ENCODE measurements around the gene ZNF611. TPM values are rescaled to one million over a fixed set of nuclear protein-coding genes. Genes with fewer than 3 reads are reported as not detected.
"Not testable (repeated sequence)": the region's sequence is repeated elsewhere in the genome, so short reads cannot be mapped to it uniquely, and the experiment has no call there.

ZNF611 gene
- polyA plus RNA-seq, 10 donors, result 4.9 to 10.3 (median 7.2) TPM

DNA sequence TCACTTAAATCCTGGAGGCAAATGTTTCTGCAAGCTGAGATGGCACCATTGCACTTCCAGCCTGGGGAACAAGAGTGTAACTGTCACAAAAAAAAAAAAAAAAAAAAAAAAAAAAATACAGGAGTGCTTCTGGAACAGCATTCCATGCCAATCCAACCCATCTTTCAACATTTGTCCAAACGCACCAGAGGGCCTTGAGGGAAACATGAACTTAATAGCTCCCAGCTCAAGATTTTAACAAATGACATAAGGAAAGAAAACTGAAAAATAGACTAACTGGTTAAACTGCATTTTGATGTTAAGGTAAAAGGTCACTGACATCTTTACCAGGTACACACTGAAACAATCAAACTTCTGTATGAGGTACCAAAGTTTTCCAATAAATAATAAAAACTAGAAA is 49.0 kb downstream of the ZNF611 start:
- DNase-seq, result no peak

DNA sequence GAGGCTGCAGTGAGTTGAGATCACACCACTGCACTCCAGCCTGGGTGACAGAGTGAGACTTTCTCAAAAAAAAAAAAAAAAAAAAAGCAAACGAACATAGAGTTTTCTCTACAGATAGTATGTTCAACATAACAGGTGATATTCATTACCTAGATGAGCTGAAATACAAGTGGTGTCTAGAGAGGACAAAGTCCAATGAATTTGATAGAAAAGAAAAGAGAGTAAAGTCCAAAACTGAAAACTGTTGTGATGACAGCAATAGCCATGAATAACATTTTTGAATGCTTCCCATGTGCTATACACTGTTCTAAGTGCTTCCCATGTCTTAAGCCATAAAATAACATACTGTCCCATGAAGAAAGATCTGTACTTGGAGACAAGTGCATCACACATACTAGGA is 53.6 kb downstream of the ZNF611 start:
- DNase-seq, result not testable (repeated sequence)

DNA sequence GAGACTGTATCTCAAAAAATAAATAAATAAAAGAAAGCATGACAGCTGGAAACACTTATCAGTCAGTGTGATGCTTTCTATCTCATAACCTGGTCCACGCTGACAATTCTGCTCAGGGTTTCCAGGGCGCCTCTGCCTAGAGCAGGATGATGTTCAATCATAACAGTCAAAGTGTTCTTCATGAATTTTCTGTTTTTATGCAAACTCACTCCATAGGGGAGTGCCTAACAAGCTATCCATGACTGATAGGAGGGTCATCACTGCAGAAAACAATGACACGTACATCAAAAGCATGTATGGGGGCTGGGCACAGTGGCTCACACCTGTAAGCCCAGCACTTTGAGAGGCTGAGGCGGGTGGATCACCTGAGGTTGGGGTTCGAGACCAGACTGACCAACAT is 55.2 kb downstream of the ZNF611 start:
- DNase-seq, result no peak

DNA sequence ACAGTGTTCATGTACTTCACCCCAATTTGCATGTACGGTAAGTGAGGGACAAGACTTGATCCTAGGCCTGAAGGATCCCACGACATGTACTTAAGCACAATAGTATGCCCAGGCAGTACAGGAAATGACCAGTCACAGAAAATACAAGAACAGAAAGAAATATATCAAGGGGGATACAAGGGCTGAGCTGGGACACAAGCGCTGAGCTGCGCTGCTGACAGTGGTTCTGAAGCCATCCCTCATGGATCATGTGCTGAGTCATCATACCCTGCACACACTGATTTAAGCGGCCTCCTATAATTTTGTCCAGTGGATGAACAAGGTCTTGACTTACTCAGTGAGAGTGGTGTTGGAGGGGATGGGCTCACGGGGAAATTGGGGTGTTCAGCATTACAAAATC is 59.6 kb downstream of the ZNF611 start:
- not testable (repeated sequence) for DNase-seq

DNA sequence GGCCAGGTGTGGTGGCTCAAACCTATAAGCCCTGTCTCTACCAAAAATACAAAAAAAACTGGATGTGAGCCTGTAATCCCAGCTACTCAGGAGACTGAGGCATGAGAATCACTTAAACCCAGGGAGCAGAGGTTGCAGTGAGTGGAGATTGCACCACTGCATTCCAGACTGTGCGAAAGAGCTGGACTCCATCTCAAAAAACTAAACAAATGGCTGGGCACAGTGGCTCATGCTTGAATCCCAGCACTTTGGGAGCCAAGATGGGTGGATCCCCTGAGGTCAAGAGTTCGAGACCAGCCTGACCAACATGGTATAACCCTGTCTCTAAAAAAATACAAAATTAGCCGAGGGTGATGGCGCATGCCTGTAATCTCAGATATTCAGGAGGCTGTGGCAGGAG is 61.8 kb downstream of the ZNF611 start:
- no peak for DNase-seq

DNA sequence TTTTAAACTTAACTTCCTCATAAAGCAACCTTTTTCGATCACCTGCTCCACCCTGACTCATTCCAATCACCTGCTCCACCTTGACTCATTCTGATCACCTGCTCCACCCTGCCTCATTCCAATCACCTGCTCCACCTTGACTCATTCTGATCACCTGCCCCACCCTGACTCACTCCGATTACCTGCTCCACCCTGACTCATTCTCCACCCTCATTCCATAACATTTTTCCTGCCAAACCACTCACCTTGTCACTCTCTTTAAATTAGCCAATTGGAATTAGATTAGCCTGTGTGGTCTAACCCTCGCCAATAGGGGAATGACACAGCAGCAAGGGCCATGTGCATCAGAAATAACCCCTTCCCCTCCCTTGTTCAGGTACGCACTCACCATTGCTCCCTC is 64.8 kb downstream of the ZNF611 start:
- DNase-seq, result no peak

DNA sequence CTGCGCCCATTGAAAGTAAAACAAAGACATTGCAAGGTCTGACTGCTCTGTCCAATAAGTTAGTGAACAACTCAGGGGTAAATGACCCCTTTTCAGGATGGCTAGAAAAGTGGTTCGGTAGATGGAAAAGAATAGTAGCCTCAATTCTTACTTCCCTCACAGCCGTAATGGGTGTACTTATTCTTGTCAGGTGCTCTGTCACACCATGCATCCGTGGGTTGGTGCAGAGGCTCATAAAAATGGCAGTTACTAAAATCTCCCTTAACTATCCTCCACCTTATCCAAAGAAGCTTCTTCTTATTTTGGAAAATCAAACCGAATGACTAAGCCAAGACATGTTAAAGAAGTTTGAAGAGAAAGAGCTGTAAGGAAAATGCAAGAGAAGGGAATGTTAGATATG is 65.3 kb downstream of the ZNF611 start:
- DNase-seq, result no peak

DNA sequence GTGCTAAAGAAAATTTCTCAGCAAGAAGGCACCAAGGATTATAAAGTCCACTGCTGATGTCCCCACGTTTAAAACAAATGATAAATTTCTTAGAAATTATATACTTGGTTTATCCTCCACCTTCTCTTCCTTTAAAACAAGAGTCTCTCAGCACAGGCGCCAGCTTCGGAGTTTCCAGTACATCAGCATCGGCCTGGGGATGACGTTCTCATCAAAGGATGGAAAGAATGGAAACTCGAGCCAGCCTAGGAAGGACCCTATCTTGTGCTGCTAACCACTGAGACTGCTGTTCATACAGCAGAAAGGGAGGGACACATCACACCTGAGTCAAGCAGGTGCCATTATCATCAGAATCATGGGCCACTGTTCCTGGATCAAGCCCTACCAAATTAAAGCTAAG is 66.9 kb downstream of the ZNF611 start:
- no peak for DNase-seq

DNA sequence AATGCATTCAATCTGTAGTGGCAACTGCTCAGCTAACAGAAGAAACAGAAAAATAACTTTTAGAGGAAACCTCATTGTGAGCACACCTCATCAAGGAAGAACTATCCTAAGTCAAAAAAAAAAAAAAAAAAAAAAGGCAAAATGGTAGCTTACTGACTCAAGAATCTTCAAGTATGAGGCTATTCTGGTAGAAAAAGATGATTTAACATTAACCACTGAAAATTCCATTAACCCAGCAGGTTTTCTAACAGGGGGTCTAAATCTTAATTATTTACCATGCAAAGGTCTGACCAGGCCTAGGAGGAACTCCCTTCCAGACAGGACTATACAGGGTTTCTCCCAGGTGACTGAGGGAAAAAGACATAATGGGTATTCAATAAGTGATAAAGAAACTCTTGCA is 68.3 kb downstream of the ZNF611 start:
- no peak for DNase-seq

DNA sequence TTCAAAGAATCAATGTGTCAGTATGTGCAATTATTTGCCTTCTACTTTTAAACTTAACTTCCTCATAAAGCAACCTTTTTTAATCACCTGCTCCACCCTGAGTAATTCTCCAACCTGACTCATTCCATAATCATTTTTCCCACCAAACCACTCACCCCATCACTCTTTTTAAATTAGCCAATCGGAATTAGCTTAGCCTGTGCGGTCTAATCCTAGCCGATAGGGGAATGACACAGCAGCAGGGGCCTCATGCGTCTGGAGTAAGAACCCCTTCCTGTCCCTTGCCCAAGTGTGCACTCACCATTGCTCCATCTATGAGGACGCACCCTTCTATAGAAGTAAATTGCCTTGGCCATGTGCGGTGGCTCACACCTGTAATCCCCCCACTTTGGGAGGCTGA is 69.3 kb downstream of the ZNF611 start:
- no peak for DNase-seq

DNA sequence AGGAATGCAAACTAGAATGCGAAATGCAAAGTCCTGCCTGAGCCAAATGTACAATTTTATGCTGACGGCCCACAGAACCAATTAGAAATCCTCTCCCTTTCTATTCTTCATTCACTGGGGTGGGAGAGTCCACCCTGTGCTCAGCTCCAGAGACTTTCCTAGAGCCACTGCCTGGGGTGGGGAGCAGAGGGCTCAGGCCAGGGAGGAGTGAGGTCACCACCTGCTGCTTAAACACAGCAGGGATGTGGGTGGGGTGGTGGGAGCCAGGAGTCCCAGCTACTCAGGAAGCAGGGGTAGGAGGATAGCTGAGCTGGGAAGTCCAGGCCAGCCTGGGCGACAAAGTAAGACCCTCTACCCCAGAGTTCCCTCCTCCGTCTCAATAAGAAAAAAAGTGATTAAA is 69.8 kb downstream of the ZNF611 start:
- no peak for DNase-seq

DNA sequence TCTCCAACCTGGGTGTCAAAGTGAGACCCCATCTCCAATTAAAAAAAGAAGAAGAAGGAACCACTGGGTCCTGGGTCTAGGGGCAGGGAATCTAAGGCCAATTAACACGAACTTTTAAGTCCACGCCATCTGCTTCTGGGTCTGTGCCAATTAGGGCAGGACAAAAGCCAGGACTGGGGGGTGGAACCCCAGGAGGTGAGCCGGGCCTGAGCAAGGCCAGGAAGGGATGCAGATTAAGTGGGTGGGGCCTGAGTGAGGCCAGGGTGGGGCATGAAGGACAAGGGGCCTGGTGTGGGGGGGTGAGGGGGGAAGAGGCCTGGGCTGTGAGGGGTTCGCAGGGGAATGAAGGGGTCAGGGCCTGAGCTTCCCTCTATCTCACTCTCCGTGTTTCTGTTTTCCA is 70.4 kb downstream of the ZNF611 start:
- no peak for DNase-seq

DNA sequence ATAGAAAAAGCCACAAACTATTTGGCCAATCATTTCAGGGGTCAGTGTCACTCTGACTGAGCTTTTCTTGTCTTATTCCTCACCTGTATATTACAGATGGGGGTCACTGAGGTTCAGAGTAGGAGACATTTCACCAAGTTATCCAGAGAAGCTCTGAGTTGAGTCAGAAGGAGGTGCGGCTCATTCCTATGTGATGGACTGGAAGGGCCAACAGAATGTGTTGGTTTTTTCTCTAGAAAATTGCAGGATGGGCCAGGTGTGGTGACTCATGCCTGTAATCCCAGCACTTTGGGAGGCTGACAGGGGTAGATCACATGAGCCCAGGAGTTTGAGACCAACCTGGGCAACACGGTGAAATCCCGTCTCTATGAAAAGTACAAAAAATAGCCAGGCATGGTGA is 72.2 kb downstream of the ZNF611 start:
- no peak for DNase-seq

DNA sequence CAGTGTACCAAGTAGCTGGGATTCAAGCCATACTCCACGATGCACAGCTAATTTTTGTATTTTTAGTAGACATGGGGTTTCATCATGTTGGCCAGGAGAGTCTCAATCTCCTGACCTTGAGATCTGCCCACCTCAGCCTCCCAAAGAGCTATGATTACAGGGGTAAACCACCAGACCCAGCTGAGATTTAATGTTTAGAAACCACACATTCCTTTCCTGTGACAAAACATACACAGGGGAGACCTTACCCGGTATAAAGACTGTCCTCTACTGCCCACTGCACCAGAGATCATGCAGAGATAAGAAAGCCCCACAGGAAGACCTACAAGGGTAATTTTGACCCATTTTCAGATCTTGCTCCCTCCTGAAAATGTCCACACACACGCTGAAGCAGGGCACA is 73.9 kb downstream of the ZNF611 start:
- DNase-seq, result no peak

DNA sequence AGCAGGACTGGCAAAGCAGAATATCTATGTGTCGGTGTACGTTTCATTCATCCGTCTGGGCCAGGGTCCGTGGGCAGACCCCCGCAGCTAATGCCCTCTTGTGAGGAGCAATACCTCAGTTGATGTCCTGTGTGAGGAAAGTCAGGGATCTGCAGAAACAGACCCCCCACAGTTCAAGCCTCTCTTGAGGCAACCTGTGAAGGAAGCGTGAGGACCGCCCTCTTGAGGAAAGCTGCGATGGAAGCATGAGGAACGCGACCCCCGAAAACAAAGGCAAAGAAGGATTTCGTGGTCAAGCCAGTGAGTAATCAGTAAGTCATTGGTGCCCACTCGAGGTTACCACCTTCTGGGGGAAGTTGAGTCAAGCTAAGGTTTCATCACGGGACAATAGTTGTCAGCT is 75.8 kb downstream of the ZNF611 start:
- DNase-seq, result no peak

DNA sequence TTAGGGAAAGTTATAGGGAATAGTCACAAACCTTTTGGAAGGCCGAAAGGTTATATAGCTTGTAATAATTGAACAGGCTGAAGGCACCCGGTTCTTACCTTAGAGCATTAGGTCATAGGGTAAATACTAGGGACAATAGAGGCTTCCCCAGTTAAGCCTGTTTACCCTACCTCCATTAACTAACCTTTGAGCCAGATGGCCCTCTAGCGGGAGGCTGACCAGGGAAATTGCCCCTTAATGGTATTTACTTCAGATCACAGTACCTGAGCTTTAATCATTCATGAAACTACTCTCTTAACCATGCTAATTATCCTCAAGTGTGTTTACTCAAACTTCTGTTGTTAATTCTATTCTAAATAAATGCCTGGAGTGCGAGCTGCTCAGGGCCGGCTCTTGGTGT is 76.2 kb downstream of the ZNF611 start:
- DNase-seq, result no peak

DNA sequence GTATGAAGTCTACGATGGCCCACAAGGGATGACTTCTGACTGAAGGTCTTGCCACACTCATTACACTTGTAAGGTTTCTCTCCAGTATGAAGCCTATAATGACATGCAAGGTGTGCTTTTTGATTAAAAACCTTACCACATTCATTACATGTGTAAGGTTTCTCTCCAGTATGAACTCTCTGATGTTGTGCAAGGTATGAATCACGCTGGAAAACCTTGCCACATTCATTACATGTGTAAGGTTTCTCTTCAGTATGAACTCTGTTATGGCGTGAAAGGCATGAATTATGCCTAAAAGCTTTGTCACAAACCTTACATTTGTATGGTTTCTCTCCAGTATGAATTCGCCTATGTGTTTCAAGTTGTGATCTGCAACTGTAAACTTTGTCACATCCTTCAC is 81.7 kb downstream of the ZNF611 start:
- DNase-seq, result no peak

Other genes starting within 250 kb of the ZNF611 start
- gene ZNF808, start 207.4 kb downstream of the ZNF611 start, polyA plus RNA-seq (ENCODE audit: insufficient read length in 10 of 10), result 10 to 100 TPM in 3 of 10 donors, 1 to 10 TPM in 7; 4.5 to 11.4 (median 6.8) TPM
- gene ZNF701, start 164.8 kb downstream of the ZNF611 start, polyA plus RNA-seq (ENCODE audit: insufficient read length in 10 of 10), result 10 to 100 TPM in 2 of 10 donors, 1 to 10 TPM in 8; 6.8 to 12.7 (median 8.8) TPM
- 10 to 100 TPM; 25.8 to 81.0 (median 36.4) TPM for gene ZNF83, start 96.7 kb downstream of the ZNF611 start, polyA plus RNA-seq (ENCODE audit: insufficient read length in 10 of 10)
- 1 to 10 TPM; 1.3 to 5.1 (median 3.5) TPM for gene ZNF600, start 51.7 kb upstream of the ZNF611 start, polyA plus RNA-seq (ENCODE audit: insufficient read length in 10 of 10)
- gene ZNF28, start 86.6 kb upstream of the ZNF611 start, polyA plus RNA-seq (ENCODE audit: insufficient read length in 10 of 10), result 10 to 100 TPM in 3 of 10 donors, 1 to 10 TPM in 7; 6.6 to 11.4 (median 8.3) TPM
- gene ZNF468, start 122.6 kb upstream of the ZNF611 start, polyA plus RNA-seq (ENCODE audit: insufficient read length in 10 of 10), result 10 to 100 TPM; 13.2 to 22.5 (median 18.1) TPM
- 10 to 100 TPM in 9 of 10 donors, 1 to 10 TPM in 1; 9.9 to 30.9 (median 14.8) TPM for gene ZNF320, start 162.6 kb upstream of the ZNF611 start, polyA plus RNA-seq (ENCODE audit: insufficient read length in 10 of 10)
- 1 to 10 TPM; 2.2 to 3.9 (median 2.9) TPM for gene ZNF888, start 188.4 kb upstream of the ZNF611 start, polyA plus RNA-seq (ENCODE audit: insufficient read length in 10 of 10)
- 1 to 10 TPM; 5.2 to 8.6 (median 7.3) TPM for gene ZNF816, start 227.8 kb upstream of the ZNF611 start, polyA plus RNA-seq (ENCODE audit: insufficient read length in 10 of 10)

Data from muscle of back (tissue), 11 donors.